Stromal cell of bone marrow (primary cell): ENCODE measurements around the gene CAPN11.
"Not testable (repeated sequence)": the region's sequence is repeated elsewhere in the genome, so short reads cannot be mapped to it uniquely, and the experiment has no call there.

ENCODE experiments used
- DNase-seq: peaks from one replicate; pipeline ENCODE4 v3.0.0-alpha.2; 2012; ENCODE audit warnings: low read depth

Gene CAPN11

DNA sequence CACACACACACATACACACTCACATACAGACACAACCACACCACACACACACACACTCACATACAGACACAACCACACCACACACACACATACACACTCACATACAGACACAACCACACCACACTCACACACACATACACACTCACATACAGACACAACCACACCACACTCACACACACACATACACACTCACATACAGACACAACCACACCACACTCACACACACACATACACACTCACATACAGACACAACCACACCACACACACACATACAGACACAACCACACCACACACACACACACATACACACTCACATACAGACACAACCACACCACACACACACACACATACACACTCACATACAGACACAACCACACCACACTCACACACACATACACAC lies 23.2 kb downstream of the CAPN11 start:
- not testable (repeated sequence) for DNase-seq

DNA sequence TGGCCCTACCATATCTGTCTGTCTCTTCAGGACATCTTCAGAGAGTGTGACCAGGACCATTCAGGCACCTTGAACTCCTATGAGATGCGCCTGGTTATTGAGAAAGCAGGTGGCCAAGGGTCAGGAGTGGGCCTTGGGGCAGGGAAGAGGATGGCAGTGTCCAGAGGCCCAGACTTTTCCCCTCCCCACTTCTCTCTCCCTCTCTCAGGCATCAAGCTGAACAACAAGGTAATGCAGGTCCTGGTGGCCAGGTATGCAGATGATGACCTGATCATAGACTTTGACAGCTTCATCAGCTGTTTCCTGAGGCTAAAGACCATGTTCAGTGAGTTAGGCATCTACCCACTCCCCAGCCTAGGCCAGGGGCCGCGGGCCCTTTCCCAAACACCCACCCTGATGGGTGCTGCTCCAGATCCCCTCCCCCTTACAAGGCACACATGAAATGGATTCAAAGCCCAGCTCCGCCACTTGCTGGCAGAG lies 24.3 kb downstream of the CAPN11 start:
- no peak for DNase-seq

DNA sequence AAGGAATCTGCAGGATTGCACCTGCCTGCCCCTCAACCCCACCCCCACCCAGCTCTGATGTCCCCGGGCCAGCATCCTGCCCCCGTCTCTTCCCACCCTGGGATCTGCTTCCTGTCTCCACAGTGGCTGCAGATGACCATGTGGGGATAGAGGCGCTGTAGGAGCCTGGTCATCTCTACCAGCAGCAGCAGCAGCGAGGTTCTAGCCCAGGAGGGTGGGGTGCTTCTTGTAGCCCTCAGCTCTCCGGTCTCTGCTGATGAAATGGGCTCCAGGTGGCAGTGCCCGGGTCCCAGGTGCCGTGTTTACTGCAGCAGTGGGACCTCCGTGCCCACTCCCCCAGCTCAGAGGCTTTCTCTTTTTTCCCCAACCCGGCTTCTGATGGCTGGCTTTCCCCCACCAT lies 25.2 kb downstream of the CAPN11 start:
- DNase-seq: no peak

DNA sequence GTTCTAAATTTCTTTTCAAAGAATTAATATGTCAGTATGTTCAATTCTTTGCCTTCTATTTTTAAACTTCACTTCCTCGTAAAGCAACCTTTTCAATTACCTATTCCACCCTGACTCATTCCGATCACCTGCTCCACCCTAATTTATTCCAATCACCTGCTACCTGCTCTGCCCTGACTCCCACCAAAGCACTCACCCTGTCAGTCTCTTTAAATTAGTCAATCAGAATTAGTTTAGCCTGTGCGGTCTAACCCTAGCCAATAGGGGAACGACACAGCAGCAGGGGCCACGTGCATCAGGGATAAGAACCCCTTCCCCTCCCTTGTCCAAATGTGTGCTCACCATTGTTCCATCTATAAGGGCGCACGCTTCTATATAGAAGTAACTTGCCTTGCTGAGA lies 26.7 kb downstream of the CAPN11 start:
- not testable (repeated sequence) for DNase-seq

DNA sequence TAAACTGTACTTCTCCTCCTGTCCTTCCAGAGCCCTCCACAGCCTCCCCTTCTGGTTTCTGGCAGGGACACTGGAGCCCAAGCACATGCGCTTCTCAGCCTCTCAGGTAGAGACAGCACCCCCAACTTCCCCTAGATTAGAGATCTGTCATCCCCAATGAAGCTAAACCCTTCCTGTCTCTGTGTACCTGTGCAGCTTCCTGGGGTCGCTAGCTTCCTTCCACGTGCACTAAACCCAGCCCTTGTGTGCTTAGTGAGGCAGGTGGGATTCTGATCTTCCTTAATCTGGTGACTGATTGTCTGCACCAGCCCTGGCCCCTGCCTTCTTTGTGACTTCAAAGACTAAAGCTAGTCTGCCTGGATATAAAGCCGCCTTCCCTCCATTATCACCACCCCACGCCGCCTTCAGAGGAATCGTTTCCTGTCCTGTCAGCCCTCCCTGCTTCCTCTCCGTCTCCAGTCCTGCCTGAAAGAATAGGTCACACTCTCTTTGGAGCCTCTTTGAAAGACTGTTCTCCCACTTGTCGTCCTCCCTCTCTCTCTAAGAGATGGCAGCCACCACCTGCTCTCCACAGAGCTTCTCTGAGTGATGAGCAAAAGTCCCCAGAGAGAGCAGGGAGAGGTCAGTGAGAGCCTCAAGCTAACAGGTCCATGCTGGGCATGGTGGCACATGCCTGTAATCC lies 27.5 kb downstream of the CAPN11 start:
- no peak for DNase-seq

DNA sequence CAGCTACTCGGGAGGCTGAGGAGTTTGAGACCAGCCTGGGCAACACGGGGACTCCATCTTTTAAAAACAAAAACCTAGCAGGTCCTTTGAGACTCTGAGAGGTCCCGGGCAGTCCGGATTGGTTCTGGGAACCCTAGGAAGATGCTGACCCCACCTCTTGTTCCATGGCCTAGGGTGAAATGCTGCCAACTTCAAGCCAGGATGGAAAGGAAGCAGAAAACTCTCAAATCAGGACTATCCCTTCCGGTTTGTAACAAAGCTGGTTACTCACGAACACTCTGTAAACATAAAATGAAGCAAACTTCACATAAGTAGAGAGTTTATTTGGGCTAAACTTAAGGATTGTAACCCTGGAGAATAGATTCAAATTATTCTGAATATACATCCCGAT lies 28.0 kb downstream of the CAPN11 start:
- DNase-seq: no peak

DNA sequence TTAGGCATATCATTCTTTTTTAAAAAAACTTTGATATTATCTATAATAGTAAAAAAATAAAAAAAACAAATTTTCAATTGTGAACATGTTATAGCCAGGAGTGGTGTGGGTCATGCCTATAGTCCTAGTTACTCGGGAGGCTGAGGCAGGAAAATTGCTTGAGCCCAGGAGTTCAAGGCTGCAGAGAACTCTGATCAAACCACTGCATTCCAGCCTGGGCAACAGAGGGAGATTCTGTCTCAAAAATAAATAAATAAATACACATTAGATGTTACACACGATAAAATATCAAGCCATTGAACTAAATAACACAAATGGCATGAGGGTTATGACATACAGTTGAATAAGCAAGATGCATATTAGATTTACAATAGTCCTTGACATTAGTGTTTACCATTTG lies 30.2 kb downstream of the CAPN11 start:
- DNase-seq: no peak

DNA sequence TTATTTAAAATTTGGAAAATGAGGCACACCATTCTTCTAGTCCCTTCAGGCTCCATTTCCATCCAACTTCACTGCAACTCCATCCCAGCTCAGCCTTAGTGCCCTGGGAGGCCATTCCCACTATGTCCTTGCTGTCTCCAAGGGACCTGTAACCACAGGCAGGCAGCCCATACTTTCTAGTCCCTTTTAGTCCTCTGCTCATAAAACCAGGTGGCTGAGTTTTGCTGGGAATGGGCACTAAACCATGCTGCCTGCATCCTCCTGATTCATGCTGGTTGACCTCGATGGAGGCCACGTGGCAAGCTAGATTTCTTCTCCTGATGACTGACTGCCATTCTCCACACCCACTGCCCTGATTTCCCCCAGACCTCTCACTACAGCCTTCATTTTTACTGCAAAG lies 30.6 kb downstream of the CAPN11 start:
- no peak for DNase-seq

DNA sequence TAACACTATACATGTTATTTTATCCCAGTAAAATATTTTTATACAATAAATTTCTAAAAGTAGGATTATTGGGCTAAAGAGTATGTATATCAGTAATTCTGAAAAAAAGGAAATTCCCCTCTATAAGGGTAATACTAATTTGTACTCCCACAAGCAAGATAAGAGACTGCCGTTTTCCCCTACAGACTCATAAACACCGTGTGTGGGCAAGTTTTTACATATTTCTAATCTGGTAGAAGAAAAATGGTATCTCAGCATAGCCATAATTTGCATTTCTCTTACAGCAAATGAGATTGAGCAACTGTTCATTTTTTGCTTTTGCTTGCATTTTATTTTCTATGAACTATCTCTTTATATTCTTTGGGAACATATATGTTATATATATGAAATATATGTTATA lies 32.1 kb downstream of the CAPN11 start:
- DNase-seq: no peak

DNA sequence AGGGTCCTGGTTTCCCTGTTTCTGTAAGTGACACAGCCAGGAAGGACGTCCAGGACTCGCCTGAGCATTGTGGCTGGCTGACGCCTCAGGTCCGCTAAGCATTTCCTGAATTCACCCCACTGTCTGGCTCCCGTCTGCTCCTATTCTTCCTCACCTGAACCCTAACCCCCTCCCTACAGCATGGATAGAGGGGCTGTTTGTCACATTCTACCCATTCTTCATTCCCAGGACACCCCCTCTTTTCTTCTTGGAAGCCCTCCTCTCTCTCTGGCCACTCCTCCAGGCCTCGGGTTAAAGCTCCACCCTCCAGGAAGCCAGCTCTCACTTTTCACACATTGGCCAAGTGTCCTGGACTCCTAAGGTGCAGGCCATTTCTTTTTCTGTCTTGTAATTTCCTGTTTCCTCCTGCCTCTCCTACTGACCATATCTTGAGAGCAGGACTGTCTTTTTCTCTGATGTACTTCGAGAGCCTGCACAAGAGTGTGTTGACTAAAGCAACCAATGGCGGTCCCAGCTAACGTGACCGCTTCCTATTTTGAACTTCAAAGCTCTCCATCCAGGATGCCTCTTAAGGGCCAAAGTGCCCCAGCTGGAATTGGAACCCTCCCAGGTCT lies 33.9 kb downstream of the CAPN11 start:
- no peak for DNase-seq

DNA sequence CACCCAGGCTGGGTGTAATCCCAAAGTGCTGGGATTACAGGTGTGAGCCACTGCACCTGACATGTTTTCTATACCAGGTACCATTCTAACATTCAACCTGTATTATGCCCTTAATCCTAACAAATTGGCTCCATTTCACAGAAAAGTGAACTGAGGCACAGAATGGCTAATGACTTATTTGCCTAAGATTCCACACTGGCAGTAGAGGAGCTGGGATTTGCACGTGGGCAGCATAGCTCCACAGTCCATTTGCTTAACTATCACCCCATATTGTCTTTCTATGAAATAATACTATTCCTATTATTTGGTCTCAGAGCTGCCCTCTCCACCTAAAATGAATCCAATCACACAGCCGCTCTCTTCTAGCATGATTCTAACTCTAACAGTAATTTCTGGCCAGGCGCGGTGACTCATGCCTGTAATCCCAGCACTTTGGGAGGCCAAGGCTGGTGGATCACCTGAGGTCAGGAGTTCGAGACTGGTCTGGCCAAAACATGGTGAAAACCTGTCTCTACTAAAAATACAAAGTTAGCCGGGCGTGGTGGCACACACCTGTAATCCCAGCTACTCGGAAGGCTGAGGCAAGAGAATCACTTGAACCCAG lies 34.8 kb downstream of the CAPN11 start:
- DNase-seq: no peak

DNA sequence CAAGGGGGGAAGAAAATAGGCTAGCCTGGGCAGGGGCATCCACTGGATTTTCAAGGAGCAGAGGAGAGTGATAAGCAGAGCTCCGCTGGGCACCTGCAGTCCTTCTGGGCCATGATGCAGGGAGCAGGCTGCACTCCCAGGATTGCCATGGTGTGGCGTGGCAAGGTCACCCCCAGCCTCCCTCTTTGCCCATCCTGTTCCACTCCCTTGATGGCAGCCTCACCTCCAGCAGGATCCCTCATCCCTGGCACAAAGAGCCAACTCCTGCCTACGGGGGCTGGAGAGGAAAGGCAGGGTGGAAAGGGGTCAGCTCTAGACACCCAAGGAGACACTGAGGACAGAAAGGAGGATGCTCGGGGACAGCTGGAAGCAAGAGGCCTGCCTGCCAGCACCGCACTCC lies 35.7 kb downstream of the CAPN11 start:
- no peak for DNase-seq

DNA sequence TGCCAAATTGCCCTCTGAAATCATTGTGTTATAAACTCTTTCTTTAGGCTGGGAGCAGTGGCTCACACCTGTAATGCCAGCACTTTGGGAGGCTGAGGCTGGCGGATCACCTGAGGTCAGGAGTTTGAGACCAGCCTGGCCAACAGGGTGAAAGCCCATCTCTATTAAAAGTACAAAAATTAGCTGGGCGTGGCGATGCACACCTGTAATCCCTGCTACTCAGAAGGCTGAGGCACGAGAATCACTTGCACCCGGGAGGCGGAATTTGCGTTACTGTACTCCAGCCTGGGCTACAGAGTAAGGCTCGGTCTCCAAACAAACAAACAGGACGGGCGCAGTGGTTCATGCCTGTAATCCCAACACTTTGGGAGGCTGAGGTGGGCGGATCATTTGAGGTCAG lies 37.7 kb downstream of the CAPN11 start:
- DNase-seq: not testable (repeated sequence)

DNA sequence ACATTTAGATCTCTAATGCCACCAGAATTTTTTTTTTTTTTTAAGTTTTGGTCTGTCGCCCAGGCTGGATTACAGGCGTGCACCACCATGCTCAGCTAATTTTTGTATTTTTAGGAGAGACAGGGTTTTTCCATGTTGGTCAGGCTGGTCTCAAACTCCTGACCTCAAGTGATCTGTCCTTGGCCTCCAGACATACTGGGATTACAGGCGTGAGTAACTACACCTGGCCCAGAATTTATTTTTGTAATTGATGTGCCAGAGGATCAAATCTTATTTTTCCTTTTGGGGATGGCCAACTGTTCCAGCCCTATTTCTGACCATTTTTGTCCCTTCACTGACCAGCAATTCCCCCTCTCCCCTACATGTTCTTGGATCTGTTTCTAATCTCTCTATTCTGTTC lies 40.1 kb downstream of the CAPN11 start:
- no peak for DNase-seq

DNA sequence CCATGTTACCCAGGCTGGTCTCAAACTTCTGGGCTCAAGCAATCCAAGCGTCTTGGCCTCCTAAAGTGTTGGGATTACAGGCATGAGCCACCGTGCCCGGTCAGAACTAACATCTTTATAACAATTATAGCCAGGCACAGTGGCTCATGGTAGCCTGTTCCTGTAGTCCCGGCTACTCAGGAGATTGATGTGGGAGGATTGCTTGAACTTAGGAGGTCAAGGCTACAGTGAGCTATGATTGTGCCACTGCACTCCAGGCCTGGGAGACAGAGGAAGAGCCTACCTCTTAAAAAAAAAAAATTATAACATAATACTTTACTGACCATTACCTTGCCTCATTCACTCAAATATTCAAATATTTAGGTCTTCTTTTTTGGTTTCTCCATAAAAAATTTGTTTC lies 41.3 kb downstream of the CAPN11 start:
- no peak for DNase-seq

DNA sequence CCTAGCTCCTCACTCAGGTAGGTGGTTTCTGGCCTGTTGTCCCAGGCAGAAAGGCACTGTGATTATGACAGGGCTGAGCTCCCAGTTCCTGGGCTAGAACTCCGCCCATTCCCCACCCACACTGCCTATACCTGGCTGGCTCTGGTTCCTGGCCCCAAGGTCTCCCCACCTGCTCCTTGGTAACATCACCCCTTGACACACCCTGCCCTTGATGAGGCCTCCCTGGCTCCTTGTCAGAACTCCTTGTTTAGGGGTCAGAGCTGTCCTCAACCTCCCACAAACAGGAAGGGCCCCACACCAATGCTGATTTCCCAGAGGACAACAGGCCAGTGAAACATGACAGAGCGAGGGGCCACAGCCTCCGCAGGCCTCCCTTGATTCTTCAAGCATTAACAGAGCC lies 42.6 kb downstream of the CAPN11 start:
- no peak for DNase-seq

DNA sequence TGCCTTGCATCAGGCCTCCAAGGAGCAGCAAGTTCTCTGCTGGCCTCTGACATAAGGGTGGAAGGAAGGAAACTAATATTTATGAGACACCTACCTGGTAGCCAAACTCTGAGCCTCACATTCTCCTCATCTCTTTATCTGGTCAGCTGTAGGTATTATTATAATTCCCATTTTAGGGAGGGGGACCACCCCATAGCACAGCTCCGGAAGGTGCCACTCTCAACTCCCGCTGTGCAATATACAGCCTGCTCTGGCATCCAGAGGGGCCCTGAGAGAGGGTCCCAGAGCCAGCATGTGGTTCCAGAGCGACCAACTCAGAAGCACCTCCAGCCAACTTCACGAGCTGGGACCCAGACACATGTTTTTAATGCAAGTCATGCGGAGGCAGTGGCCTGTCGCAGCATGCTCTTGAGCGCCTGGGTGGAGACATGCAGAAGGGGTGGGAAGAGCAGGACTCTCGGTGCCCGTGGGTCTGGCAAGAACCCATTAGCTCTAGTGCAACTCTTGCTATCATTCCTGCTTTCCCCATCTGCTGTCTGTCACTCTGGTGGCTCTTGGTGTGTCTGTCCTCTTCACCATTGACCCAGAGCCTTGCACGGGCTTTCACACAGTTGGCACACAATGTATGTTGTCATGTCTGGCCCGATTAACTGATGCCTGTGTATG lies 43.2 kb downstream of the CAPN11 start:
- DNase-seq: no peak

DNA sequence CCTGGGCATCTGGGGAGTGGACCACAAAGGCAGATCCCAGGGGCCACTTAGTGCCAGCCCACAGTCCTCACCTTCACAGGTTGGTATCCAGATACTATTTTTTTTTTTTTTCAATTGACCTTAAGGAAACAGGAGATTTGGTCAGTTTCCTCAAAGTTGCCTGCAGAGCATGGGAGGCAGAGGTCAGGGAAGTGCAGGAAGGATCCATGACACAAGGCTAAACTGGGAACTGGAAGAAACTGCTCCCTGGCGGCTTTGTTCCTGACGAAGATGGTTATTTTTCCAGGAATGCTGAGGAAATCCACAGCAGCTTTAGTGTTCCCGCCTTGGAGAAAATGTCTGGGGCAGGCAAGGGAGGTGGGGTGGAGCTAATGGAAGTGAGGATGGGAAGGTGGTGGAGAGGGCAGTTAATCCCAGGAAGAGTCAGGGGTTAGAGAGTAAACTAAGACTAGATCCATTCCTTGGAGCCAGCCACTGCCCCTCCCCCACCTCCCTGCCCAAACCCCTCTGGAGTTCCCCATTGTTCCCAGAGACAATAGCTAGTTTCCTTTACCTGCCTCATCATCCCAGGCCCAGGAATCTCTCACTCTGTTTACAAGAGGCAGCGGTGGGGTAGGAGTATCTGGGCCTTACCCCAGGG lies 43.8 kb downstream of the CAPN11 start:
- DNase-seq: no peak

DNA sequence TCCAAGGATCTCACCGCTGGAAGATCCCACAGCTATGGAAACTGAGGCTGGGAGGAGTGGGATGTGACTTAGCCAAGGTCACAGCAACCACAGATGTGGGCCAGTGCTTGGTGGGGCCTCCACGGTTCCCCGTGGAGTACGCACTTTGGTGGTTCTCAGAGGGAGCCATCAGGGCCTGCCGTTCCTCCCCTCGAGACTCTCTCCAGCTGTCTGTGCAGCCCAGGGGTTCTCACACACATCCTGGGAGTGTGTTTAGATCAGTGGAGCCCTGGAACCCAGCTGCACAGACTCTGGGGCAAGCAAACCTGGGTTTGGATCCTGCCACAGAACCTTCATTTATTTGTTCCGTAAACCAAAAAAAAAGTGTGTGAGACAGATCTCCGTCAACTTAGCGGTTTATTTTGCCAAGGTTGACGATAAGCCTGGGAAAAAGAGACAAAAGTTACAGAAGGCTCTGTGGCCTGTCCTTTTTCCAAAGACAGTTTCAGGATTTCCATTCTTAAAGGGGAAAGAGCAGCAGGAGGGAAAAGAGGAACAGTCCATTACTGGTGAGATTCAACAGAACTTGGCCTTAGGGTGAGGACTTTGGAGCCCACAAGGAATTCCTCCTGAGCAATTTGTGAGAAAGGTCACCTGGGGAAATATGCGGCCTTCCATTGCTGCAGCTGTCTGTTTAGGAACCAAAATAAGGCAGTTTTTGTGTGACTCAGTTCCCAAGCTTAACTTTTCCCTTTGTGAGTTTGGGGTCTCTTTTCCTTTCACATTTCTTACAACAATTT lies 44.5 kb downstream of the CAPN11 start:
- no peak for DNase-seq

DNA sequence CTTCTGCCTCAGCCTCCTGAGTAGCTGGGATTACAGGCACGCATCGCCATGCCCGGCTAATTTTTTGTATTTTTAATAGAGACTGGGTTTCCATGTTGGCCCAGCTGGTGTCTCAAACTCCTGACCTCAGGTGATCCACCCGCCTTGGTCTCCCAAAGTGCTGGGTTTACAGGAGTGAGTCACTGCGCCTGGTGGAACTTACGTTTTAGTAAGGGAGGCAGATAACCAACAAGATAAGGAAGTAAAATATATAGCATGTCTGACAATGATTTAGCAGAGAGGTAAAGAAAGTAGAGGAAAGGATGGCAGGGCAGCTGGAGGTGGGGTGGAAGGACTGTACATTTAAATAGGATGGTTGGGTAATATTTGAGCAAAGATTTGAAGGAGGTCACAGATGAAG lies 45.3 kb downstream of the CAPN11 start:
- no peak for DNase-seq

DNA sequence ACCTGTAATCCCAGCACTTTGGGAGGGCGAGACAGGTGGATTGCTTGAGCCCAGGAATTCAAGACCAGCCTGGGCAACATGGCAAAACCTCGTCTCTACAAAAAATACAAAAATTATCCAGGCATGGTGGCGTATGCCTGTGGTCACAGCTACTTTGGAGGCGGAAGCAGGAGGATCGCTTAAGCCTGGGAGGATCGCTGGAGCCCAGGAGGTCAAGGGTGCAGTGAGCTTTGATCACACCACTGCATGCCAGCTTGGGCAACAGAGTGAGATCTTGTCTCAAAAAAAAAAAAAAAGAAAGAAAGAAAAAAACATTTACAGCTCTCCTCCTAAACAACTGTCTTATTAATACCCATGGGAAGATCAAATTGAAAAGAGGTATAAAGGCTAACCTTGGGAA lies 49.3 kb downstream of the CAPN11 start:
- DNase-seq: no peak

DNA sequence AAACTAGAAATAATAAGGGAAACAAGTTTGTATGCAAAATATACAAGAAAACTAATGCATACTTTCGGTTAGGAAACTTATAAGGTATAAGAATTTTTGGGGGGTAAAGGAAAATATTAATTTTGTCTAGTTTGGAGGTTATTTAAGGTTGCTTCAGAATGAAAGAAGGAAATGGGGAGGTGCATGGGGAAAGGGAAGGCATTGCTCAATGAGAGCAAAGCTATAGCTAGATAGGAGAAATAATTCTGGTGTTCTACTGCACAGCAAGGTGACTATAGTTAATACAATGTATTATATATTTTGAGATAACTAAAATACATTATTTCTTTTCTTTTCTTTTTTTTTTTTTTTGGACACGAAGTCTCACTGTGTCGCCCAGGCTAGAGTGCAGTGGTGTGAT lies 52.7 kb downstream of the CAPN11 start:
- no peak for DNase-seq
